Colonic mucosa (tissue), 4 donors: ENCODE data around the gene SCNM1. TPM values are rescaled to one million over a fixed set of nuclear protein-coding genes. Genes with fewer than 3 reads are reported as not detected.

Source experiments
- DNase-seq: peaks from one replicate; pipeline ENCODE4 v3.0.0-alpha.2; 2020
- H3K27ac ChIP-seq: fragments of 200-600 bp; one replicate; pipeline ENCODE4 v1.8.0; 2021
- H3K27me3 ChIP-seq: fragments of 200-600 bp; one replicate; pipeline ENCODE4 v1.8.0; 2021
- H3K36me3 ChIP-seq: fragments of 200-600 bp; one replicate; pipeline ENCODE4 v1.8.0; 2021
- H3K4me1 ChIP-seq: fragments of 200-600 bp; one replicate; pipeline ENCODE4 v1.8.0; 2021; ENCODE audit warnings: mild to moderate bottlenecking
- H3K4me3 ChIP-seq: fragments of 200-600 bp; one replicate; pipeline ENCODE4 v1.8.0; 2021
- H3K9ac ChIP-seq, 2 donors: one replicate each; pipeline ENCODE4 v1.7.0; 2013; ENCODE audit warnings: control low read depth in 2 of 2, low read depth in 2 of 2, low read length in 2 of 2
- H3K9me3 ChIP-seq: fragments of 200-600 bp; one replicate; pipeline ENCODE4 v1.8.0; 2021
- CTCF ChIP-seq: fragments of 200-600 bp; IDR thresholded peaks from one replicate; pipeline ENCODE4 v1.8.0; 2022; ENCODE audit warnings: antibody characterized with exemption, mild to moderate bottlenecking
- intact Hi-C: fragments of 100-400 bp; cut with DNase I; formaldehyde crosslinking; loops from one replicate; pipeline ENCODE4 v1.14.1; 2022
- total RNA-seq, 2 donors: library from RNA; stranded (reverse); fragmentation: NEBNext Ultra II Directional in 1 of 2; extraction: Animal tissue kit (Norgen Biotek cat#: 25700) in 1 of 2; gene quantifications; one replicate each; pipeline ENCODE4 v1.2.1, GENCODE V29; 2021
- donor health status: healthy.
- donor health status: DM: no; HTN: no; CAD: no.
- donor health status: DM: no; HTN: no; CAD: no.

The SCNM1 gene
- total RNA-seq, 2 donors from 2014 or later = 22.7 to 31.8 TPM

GRCh38 chr1:151137789-151138188 lies 28.2 kb upstream of the SCNM1 start:
- intact Hi-C loops = no loop called here
- Histone ChIP-seq H3K4me1 (no peaks in the 10 kb centered on the region), H3K4me3 (no peak overlapping the region), H3K27me3 (peaks cover 2% of the 10 kb centered on the region), H3K9me3 (no peaks in the 10 kb centered on the region), H3K27ac (no peak overlapping the region), H3K9ac (no peak overlapping the region), H3K36me3 (no peaks in the 10 kb centered on the region)
- no peak for TF ChIP-seq CTCF
- DNase-seq = no peak

GRCh38 chr1:151142411-151143056 lies 23.4 kb upstream of the SCNM1 start:
- Histone ChIP-seq H3K4me3 (no peak overlapping the region), H3K27ac (no peak overlapping the region), H3K4me1 (no peaks in the 10 kb centered on the region), H3K9me3 (no peaks in the 10 kb centered on the region), H3K27me3 (no peaks in the 10 kb centered on the region), H3K36me3 (no peaks in the 10 kb centered on the region), H3K9ac (no peak overlapping the region)
- no peak for DNase-seq
- intact Hi-C loops = no loop called here
- no peak for TF ChIP-seq CTCF

- intact Hi-C loops = no loop called here
- DNase-seq = no peak
- Histone ChIP-seq H3K27ac (no peak overlapping the region), H3K36me3 (no peaks in the 10 kb centered on the region), H3K4me3 (no peak overlapping the region), H3K9me3 (no peaks in the 10 kb centered on the region), H3K27me3 (no peaks in the 10 kb centered on the region), H3K9ac (no peak overlapping the region), H3K4me1 (no peaks in the 10 kb centered on the region)
- no peak for TF ChIP-seq CTCF
Measured at GRCh38 chr1:151143057-151143435, 22.9 kb upstream of the SCNM1 start.

- H3K36me3 ChIP-seq = no peaks in the 10 kb centered on the region
- no peak overlapping the region for H3K4me3 ChIP-seq
- H3K9me3 ChIP-seq = no peaks in the 10 kb centered on the region
- intact Hi-C loops = no loop called here
- H3K4me1 ChIP-seq = no peaks in the 10 kb centered on the region
- TF ChIP-seq CTCF = no peak
- no peak overlapping the region for H3K9ac ChIP-seq
- no peak overlapping the region for H3K27ac ChIP-seq
- no peaks in the 10 kb centered on the region for H3K27me3 ChIP-seq
- no peak for DNase-seq
Measured at GRCh38 chr1:151143986-151144385, 22.0 kb upstream of the SCNM1 start.

- H3K4me3 ChIP-seq = no peak overlapping the region
- intact Hi-C loops = no loop called here
- DNase-seq = no peak
- no peaks in the 10 kb centered on the region for H3K27me3 ChIP-seq
- H3K27ac ChIP-seq = no peak overlapping the region
- H3K9me3 ChIP-seq = no peaks in the 10 kb centered on the region
- no peaks in the 10 kb centered on the region for H3K36me3 ChIP-seq
- peak overlapping the region in 1 of 2 donors; percentile 81 for H3K9ac ChIP-seq
- no peak for TF ChIP-seq CTCF
- no peaks in the 10 kb centered on the region for H3K4me1 ChIP-seq
Measured at GRCh38 chr1:151144474-151145303, 21.3 kb upstream of the SCNM1 start.
